WI38 (cell line): Measurements from ENCODE around the gene RYR3.

ENCODE experiments used
- H3K4me3 ChIP-seq: 2 replicates; pipeline ENCODE4 v1.5.1; 2011; ENCODE audit warnings: low read depth, mild to moderate bottlenecking, control low read depth, low read length
- CTCF ChIP-seq: IDR thresholded peaks from 2 replicates; pipeline ENCODE4 v1.5.1; 2012; ENCODE audit warnings: low read depth, mild to moderate bottlenecking, control low read depth, low read length

Gene RYR3

GRCh38 chr15:33360886-33361285, 50.1 kb downstream of the RYR3 start:
- no peak overlapping the region for H3K4me3 ChIP-seq
- TF ChIP-seq CTCF: no peak

- TF ChIP-seq CTCF: no peak
- no peak overlapping the region for H3K4me3 ChIP-seq
These were observed 59.3 kb downstream of the RYR3 start for GRCh38 chr15:33369941-33370622.

DNA sequence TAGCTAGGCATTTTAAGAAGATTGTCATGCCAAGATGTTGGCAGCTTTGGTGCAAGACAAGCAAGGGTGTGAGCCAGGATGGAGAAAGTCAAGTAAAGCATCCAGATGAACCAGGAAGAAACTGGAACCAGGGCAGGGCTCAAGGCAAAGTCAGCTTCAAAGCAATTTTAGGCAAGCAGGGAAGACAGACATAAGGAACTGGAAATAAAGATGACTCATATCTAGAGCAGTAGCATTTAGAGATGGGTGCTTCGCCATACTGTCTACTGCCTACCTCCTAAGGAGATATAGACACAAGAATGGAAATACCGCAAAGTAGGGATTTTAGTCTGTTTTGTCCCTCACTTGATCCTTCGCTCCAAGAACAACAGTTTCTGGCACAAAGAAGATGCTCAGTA, 59.9 kb downstream of the RYR3 start:
- TF ChIP-seq CTCF: no peak
- no peak overlapping the region for H3K4me3 ChIP-seq

- no peak overlapping the region for H3K4me3 ChIP-seq
- no peak for TF ChIP-seq CTCF
These were observed 60.4 kb downstream of the RYR3 start for GRCh38 chr15:33371159-33371558.

DNA sequence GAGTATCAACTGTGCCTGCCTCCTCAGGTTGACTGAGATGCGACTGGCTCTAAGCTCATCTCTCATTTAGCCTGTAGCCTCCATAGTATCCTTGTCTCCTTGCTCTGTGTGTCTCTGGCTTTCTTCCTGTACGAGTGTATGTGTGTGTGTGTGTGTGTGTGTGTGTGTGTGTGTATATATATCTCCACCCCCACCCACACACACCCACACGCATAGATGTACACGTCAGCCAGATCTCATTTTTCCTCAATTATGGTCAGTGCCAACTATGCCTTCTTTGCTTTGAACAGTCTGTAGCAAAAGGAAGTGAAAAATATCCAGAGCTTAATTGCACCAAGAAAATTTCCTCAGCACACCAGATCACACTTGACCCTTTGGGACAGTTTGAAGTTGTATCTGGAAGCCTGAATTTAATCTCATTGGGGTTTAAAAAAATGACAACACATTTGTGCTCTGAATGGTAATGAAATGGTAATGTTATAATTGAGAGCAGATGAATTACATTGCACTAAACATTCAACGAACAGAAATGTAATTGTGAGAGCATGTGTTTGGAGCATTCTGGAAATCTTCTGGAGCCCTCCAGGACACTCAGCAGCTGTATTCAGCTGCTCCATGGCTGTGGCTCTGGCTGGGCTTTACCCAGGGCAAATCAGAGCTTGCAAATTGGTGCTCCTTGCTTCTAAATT, 63.6 kb downstream of the RYR3 start:
- no peak overlapping the region for H3K4me3 ChIP-seq
- no peak for TF ChIP-seq CTCF

DNA sequence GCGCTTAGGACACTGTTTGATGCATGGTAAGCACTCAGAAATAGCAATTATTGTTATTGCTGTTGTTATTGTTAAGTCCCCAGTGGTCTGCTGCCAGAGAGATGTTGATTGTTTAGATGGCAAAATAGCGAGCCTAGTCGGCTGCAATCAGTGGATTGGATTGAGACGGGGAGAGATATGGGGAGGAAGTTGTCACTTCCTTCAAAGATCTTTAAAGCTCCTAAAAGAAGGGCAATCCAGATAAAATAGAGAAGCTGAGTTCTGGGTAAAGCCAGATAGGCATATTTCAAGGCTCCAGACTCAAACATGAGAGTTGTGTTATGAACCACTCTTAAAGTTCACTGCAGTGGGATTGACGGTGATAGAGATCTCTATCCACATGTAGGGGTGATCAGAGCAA, 64.5 kb downstream of the RYR3 start:
- no peak overlapping the region for H3K4me3 ChIP-seq
- no peak for TF ChIP-seq CTCF

GRCh38 chr15:33377204-33377603, 66.4 kb downstream of the RYR3 start:
- no peak overlapping the region for H3K4me3 ChIP-seq
- TF ChIP-seq CTCF: no peak
